ENCODE data around the gene STUB1.
A peak's percentile ranks its signal among the peaks of the same experiment; 100 is the strongest.

The STUB1 gene

GRCh38 chr16:720447-720989 is 40.3 kb downstream of the STUB1 start:
- H2AFZ ChIP-seq (ENCODE audit: low read length): no peak overlapping the region
- H3K27me3 ChIP-seq (ENCODE audit: insufficient read depth, low read length): peaks cover 12% of the 10 kb centered on the region

GRCh38 chr16:720990-721764 is 41.0 kb downstream of the STUB1 start, which contains the start of gene ANTKMT:
TSS of gene ANTKMT (plus strand) at chr16:721146. CDS start at chr16:721275, 129 bp downstream.
- Histone ChIP-seq H3F3A (ENCODE audit: insufficient read depth, low read length) (peaks cover 2% of the 10 kb centered on the region; the same call in 1 of the 2 replicates), H3K27me3 (ENCODE audit: insufficient read depth, low read length) (peaks cover 9% of the 10 kb centered on the region), H3K4me1 (ENCODE audit: insufficient read depth, low read length, severe bottlenecking) (peaks cover 33% of the 10 kb centered on the region), H2AFZ (ENCODE audit: low read length) (no peak within 1 kb of the TSS), H3K9ac (ENCODE audit: low read length) (peak within 1 kb of the TSS; percentile 93), H4K20me1 (ENCODE audit: insufficient read depth, low read length) (no peaks in the 10 kb centered on the region), H3K36me3 (ENCODE audit: insufficient read depth, low read length) (peaks cover 8% of the 10 kb centered on the region), H3K9me2 (ENCODE audit: low read depth, low read length) (no peaks in the 10 kb centered on the region), H3K4me2 (ENCODE audit: low read length) (peak within 1 kb of the TSS; percentile 93), H3K79me2 (ENCODE audit: insufficient read depth, low read length) (no peaks in the 10 kb centered on the region), H3K27ac (ENCODE audit: low read depth, low read length, poor library complexity, severe bottlenecking) (peak within 1 kb of the TSS; percentile 68), H3K9me3 (ENCODE audit: low read length) (no peaks in the 10 kb centered on the region), H3K4me3 (ENCODE audit: low read depth, low read length, poor library complexity, severe bottlenecking) (peak within 1 kb of the TSS; percentile 89)
- TF ChIP-seq, protein P1, sequence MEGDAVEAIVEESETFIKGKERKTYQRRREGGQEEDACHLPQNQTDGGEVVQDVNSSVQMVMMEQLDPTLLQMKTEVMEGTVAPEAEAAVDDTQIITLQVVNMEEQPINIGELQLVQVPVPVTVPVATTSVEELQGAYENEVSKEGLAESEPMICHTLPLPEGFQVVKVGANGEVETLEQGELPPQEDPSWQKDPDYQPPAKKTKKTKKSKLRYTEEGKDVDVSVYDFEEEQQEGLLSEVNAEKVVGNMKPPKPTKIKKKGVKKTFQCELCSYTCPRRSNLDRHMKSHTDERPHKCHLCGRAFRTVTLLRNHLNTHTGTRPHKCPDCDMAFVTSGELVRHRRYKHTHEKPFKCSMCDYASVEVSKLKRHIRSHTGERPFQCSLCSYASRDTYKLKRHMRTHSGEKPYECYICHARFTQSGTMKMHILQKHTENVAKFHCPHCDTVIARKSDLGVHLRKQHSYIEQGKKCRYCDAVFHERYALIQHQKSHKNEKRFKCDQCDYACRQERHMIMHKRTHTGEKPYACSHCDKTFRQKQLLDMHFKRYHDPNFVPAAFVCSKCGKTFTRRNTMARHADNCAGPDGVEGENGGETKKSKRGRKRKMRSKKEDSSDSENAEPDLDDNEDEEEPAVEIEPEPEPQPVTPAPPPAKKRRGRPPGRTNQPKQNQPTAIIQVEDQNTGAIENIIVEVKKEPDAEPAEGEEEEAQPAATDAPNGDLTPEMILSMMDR (IDR thresholded peaks at IDR 0.05; ENCODE audit: low read length): no peak
- no peak for TF ChIP-seq EZH2 (IDR thresholded peaks at IDR 0.05; ENCODE audit: borderline replicate concordance, low read length)

More at GRCh38 chr16:720447-720989, 40.3 kb downstream of the STUB1 start:
- TF ChIP-seq EZH2 (IDR thresholded peaks at IDR 0.05; ENCODE audit: borderline replicate concordance, low read length): no peak
- TF ChIP-seq, protein P1 (IDR thresholded peaks at IDR 0.05; ENCODE audit: low read length): peak; percentile 32; the same call in 1 of the 2 replicates
- H3K4me2 ChIP-seq (ENCODE audit: low read length): peak overlapping the region; percentile 93
- H3K9me3 ChIP-seq (ENCODE audit: low read length): no peaks in the 10 kb centered on the region
- no peaks in the 10 kb centered on the region for H3F3A ChIP-seq (ENCODE audit: insufficient read depth, low read length)
- H4K20me1 ChIP-seq (ENCODE audit: insufficient read depth, low read length): no peaks in the 10 kb centered on the region
- H3K9me2 ChIP-seq (ENCODE audit: low read depth, low read length): no peaks in the 10 kb centered on the region
- H3K9ac ChIP-seq (ENCODE audit: low read length): peak overlapping the region; percentile 93
- H3K4me3 ChIP-seq (ENCODE audit: low read depth, low read length, poor library complexity, severe bottlenecking): peak overlapping the region; percentile 89
- H3K79me2 ChIP-seq (ENCODE audit: insufficient read depth, low read length): no peaks in the 10 kb centered on the region
- H3K4me1 ChIP-seq (ENCODE audit: insufficient read depth, low read length, severe bottlenecking): peaks cover 31% of the 10 kb centered on the region
- peaks cover 8% of the 10 kb centered on the region for H3K36me3 ChIP-seq (ENCODE audit: insufficient read depth, low read length)
- peak overlapping the region; percentile 68 for H3K27ac ChIP-seq (ENCODE audit: low read depth, low read length, poor library complexity, severe bottlenecking)

- Histone ChIP-seq H3K9me3 (ENCODE audit: low read length) (no peaks in the 10 kb centered on the region), H3K4me3 (ENCODE audit: low read depth, low read length, poor library complexity, severe bottlenecking) (peak overlapping the region; percentile 89), H2AFZ (ENCODE audit: low read length) (no peak overlapping the region), H3K9ac (ENCODE audit: low read length) (peak overlapping the region; percentile 93), H3K36me3 (ENCODE audit: insufficient read depth, low read length) (peaks cover 8% of the 10 kb centered on the region), H3K4me1 (ENCODE audit: insufficient read depth, low read length, severe bottlenecking) (peaks cover 34% of the 10 kb centered on the region), H3K27me3 (ENCODE audit: insufficient read depth, low read length) (peaks cover 5% of the 10 kb centered on the region), H3K27ac (ENCODE audit: low read depth, low read length, poor library complexity, severe bottlenecking) (no peak overlapping the region), H3F3A (ENCODE audit: insufficient read depth, low read length) (peaks cover 4% of the 10 kb centered on the region; the same call in 1 of the 2 replicates), H3K9me2 (ENCODE audit: low read depth, low read length) (no peaks in the 10 kb centered on the region), H4K20me1 (ENCODE audit: insufficient read depth, low read length) (no peaks in the 10 kb centered on the region), H3K4me2 (ENCODE audit: low read length) (peak overlapping the region; percentile 93), H3K79me2 (ENCODE audit: insufficient read depth, low read length) (no peaks in the 10 kb centered on the region)
- no peak for TF ChIP-seq EZH2 (IDR thresholded peaks at IDR 0.05; ENCODE audit: borderline replicate concordance, low read length)
- TF ChIP-seq, protein P1 (IDR thresholded peaks at IDR 0.05; ENCODE audit: low read length): no peak
These were observed 41.7 kb downstream of the STUB1 start for GRCh38 chr16:721765-722540.

All from OCI-LY1 (cell line).